ENCODE measurements around the gene SORCS2. TPM values are rescaled to one million over a fixed set of nuclear protein-coding genes. Genes with fewer than 3 reads are reported as not detected.

SORCS2 gene
- total and polyA plus RNA-seq, 2 experiments from 2014 or later: 0.92 to 6.9 TPM

DNA sequence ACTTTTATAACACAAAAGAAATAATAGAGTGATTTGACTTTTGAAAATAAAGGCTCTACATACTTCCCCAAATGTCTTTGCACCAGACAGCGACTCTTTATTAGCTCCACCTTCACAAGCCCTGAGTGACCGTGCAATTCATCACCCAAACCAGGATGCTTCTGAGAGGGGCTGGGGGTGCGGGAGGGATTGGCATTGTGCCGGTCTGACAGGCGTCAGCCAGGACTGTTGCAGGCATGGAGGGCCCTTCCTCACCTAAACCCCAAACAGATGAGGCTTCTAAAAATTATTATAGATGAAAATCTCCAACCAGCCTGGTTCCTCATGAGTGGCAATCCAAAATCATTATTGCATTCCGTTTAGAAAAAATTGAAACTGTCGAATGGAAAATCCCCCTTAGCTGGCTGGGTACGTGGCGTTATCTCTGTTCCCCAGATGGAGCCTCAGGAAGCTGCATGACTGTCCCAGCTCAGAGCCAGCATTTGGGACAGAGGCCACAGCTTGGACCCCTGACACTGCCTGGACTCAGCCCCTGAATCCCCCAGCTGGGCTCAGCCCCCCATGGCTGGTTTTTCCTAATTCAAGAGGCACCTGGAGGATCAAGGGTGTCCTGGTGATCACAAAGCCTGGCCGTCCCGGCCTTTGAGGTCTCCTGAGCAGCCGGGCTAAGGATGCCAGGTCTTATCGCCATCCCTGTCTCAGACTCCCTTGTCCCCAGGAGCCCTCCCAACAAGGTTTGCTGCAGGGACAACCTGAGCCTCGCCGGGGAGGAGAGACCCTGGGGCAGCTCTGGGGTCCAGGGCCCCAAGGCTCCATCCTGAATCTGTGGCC lies 60.4 kb downstream of the SORCS2 start:
- Histone ChIP-seq H3K27me3 (no peaks in the 10 kb centered on the region), H3K4me3 (no peak overlapping the region), H3K36me3 (no peaks in the 10 kb centered on the region), H3K4me1 (ENCODE audit: low read depth) (peaks cover 16% of the 10 kb centered on the region), H3K9me3 (ENCODE audit: low read depth) (no peaks in the 10 kb centered on the region), H3K27ac (no peak overlapping the region)
- TF ChIP-seq, protein P1, sequence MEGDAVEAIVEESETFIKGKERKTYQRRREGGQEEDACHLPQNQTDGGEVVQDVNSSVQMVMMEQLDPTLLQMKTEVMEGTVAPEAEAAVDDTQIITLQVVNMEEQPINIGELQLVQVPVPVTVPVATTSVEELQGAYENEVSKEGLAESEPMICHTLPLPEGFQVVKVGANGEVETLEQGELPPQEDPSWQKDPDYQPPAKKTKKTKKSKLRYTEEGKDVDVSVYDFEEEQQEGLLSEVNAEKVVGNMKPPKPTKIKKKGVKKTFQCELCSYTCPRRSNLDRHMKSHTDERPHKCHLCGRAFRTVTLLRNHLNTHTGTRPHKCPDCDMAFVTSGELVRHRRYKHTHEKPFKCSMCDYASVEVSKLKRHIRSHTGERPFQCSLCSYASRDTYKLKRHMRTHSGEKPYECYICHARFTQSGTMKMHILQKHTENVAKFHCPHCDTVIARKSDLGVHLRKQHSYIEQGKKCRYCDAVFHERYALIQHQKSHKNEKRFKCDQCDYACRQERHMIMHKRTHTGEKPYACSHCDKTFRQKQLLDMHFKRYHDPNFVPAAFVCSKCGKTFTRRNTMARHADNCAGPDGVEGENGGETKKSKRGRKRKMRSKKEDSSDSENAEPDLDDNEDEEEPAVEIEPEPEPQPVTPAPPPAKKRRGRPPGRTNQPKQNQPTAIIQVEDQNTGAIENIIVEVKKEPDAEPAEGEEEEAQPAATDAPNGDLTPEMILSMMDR (IDR thresholded peaks at IDR 0.05; ENCODE audit: low read depth, low read length): no peak
- no peak for DNase-seq (ENCODE audit: low read depth in 1 of 2, low spot score in 1 of 2)

DNA sequence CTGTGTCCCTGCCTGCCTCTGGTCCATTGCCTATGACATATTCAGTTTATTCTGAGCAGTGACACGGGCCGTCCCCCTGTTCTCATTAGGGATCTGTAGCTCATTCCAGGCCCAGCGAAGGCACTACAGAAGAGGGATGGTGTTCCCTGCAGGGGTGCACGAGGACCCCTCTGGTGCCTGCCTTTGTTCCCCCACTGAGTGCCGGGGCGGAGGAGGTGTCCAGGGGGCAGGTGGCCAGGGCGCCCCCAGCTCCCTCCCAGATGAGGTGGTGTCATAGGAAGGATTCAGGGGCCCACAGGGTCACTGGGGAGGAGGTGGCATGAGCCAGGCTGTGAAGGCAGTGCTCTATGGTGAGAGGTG lies 61.0 kb downstream of the SORCS2 start:
- no peaks in the 10 kb centered on the region for H3K36me3 ChIP-seq
- H3K9me3 ChIP-seq (ENCODE audit: low read depth): no peaks in the 10 kb centered on the region
- TF ChIP-seq, protein P1 (IDR thresholded peaks at IDR 0.05; ENCODE audit: low read depth, low read length): no peak
- H3K27ac ChIP-seq: no peak overlapping the region
- H3K4me1 ChIP-seq (ENCODE audit: low read depth): peaks cover 19% of the 10 kb centered on the region
- no peak for DNase-seq (ENCODE audit: low read depth in 1 of 2, low spot score in 1 of 2)
- no peaks in the 10 kb centered on the region for H3K27me3 ChIP-seq
- no peak overlapping the region for H3K4me3 ChIP-seq

DNA sequence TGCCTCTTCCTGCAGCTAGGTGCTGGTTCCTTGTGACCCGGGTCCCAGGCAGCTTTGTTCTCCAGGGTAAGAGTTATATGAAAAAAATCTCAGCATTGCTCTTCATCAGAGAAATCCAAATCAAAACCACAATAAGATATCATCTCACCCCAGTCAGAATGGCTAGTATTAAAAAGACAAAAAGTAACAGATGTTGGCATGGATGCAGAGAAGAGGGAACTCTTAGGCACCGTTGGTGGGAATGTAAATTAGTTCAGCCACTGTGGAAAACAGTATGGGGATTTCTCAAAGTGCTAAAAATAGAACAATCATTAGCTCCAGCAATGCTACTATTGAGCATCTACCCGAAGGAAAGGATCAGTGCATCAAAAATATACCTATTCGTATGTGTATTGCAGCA lies 61.5 kb downstream of the SORCS2 start:
- Histone ChIP-seq H3K27ac (no peak overlapping the region), H3K9me3 (ENCODE audit: low read depth) (no peaks in the 10 kb centered on the region), H3K27me3 (no peaks in the 10 kb centered on the region), H3K4me3 (no peak overlapping the region), H3K36me3 (no peaks in the 10 kb centered on the region), H3K4me1 (ENCODE audit: low read depth) (peaks cover 19% of the 10 kb centered on the region)
- DNase-seq (ENCODE audit: low read depth in 1 of 2, low spot score in 1 of 2): no peak
- TF ChIP-seq, protein P1 (IDR thresholded peaks at IDR 0.05; ENCODE audit: low read depth, low read length): no peak

DNA sequence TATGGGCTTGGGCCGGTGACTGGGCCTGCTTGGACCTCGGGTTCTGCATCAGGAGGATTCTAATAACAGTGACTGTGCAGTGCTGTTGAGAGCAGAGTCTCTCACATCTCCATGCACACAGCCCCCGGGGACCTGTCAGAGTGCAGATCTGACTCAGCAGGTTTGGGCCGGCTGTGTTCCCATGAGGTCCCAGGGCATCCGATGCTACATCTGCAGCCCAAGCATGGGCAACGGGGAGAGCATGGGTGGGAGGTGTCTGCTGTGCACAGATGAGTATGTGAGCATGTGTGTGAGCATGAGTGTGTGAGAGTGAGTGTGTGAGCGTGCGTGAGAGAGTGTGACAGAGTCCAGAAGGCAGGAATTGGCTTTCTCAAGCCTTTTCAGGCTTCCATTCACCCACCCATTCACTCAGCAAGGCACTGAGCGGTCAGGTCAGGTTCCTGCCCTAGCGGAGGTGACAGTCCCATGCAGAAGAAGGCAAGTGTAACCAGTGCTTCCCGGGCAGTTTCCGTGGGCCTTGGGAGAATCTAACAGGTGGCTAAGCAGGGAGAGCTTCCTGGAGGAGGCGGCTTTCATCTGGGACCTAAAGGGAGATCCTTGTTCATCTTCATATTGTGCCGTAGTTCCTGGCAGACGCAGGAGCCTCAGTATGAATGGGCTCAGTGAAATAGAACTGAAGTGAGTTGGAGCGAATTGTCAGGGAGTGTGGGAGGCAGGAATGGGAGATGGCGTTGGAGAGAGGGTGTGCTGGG lies 62.6 kb downstream of the SORCS2 start:
- TF ChIP-seq, protein P1 (IDR thresholded peaks at IDR 0.05; ENCODE audit: low read depth, low read length): no peak
- no peak overlapping the region for H3K27ac ChIP-seq
- H3K4me1 ChIP-seq (ENCODE audit: low read depth): peaks cover 19% of the 10 kb centered on the region

DNA sequence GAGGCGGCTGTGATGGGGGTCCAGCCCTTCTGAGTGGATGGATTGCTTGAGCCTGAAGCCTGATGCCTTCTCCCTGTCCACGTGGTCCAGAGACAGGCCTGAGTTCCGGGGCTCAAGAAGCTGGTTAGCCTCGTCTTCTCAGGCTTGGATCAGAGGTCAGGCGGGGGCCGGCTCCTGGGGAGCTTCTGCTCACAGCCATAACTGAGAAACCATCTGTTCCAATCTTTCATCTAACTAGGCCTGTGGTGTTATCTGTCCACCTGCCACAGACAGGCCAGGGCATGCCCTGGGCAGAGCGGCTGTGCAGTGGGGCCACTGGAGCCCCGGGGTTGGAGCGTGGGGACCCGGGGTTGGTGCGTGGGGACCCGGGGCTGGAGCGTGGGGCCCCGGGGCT lies 63.1 kb downstream of the SORCS2 start:
- Histone ChIP-seq H3K4me1 (ENCODE audit: low read depth) (peaks cover 19% of the 10 kb centered on the region), H3K27ac (no peak overlapping the region), H3K9me3 (ENCODE audit: low read depth) (no peaks in the 10 kb centered on the region), H3K27me3 (no peaks in the 10 kb centered on the region), H3K4me3 (no peak overlapping the region), H3K36me3 (no peaks in the 10 kb centered on the region)
- DNase-seq (ENCODE audit: low read depth in 1 of 2, low spot score in 1 of 2): no peak
- TF ChIP-seq, protein P1 (IDR thresholded peaks at IDR 0.05; ENCODE audit: low read depth, low read length): no peak

More for the DNA sequence above, 62.6 kb downstream of the SORCS2 start:
- H3K27me3 ChIP-seq: no peaks in the 10 kb centered on the region
- H3K9me3 ChIP-seq (ENCODE audit: low read depth): no peaks in the 10 kb centered on the region
- no peaks in the 10 kb centered on the region for H3K36me3 ChIP-seq
- H3K4me3 ChIP-seq: no peak overlapping the region
- peak in 1 of 2 donors; percentile 17 for DNase-seq (ENCODE audit: low read depth in 1 of 2, low spot score in 1 of 2)

All from cardiac muscle cell (in vitro differentiated cells and primary cell).